Esophagus squamous epithelium (tissue), 4 donors: ENCODE measurements around the gene LAMP1.

Experiments used
- CTCF ChIP-seq, 6 experiments: fragments of 450-650 bp in 4 of 6; fragments of 200-600 bp in 2 of 6; sonication (generic) in 2 of 6; IDR thresholded peaks; one replicate each; pipeline ENCODE4 v1.5.1; 2016 to 2019; ENCODE audit warnings: antibody characterized with exemption in 6 of 6, mild to moderate bottlenecking in 4 of 6, moderate library complexity in 4 of 6
- POLR2A ChIP-seq, 4 donors: fragments of 450-650 bp; IDR thresholded peaks; one replicate each; pipeline ENCODE4 v1.6.1; 2017; ENCODE audit warnings: antibody characterized with exemption in 4 of 4, mild to moderate bottlenecking in 4 of 4, moderate library complexity in 3 of 4

- TF ChIP-seq CTCF (IDR thresholded peaks at IDR 0.05) (no peak), POLR2A (IDR thresholded peaks at IDR 0.05) (no peak)
Observed at GRCh38 chr13:113273851-113274590, 23.0 kb upstream of the LAMP1 start.
